ENCODE results near the gene TDRD12. TPM values are rescaled to one million over a fixed set of nuclear protein-coding genes. Genes with fewer than 3 reads are reported as not detected.
"Not testable (repeated sequence)": the region's sequence is repeated elsewhere in the genome, so short reads cannot be mapped to it uniquely, and the experiment has no call there.

Gene TDRD12
- total RNA-seq, 4 donors from 2014 or later, result 0.13 to 1.7 (median 1.2) TPM; not detected in 1

- peaks cover 0 to 13% of the 10 kb centered on the region in 2 donors for H3K36me3 ChIP-seq
- H3K4me1 ChIP-seq, result no peaks in the 10 kb centered on the region
- H3K27ac ChIP-seq, result no peak overlapping the region
- no peak for ATAC-seq
- peaks cover 8% of the 10 kb centered on the region for H3K27me3 ChIP-seq
- no peak overlapping the region for H3K4me3 ChIP-seq
- 90 to 96% methylated on average over 5 to 8 of the region's 10 CpGs for WGBS, 2 donors (ENCODE audit: low coverage in 1 of 2)
- TF ChIP-seq POLR2A (IDR thresholded peaks at IDR 0.05), result no peak
- no peak for TF ChIP-seq EP300 (IDR thresholded peaks at IDR 0.05)
- TF ChIP-seq POLR2AphosphoS5 (IDR thresholded peaks at IDR 0.05), result no peak
- TF ChIP-seq CTCF (IDR thresholded peaks at IDR 0.05), result no peak
- no peaks in the 10 kb centered on the region for H3K9me3 ChIP-seq
These were observed 109.9 kb downstream of the TDRD12 start for GRCh38 chr19:32829345-32829896.

GRCh38 chr19:32830231-32831014 is 110.9 kb downstream of the TDRD12 start:
- peaks cover 0 to 13% of the 10 kb centered on the region in 2 donors for H3K36me3 ChIP-seq
- 79 to 88% methylated on average over 5 to 8 of the region's 8 CpGs for WGBS, 2 donors (ENCODE audit: low coverage in 1 of 2)
- H3K27me3 ChIP-seq, result no peaks in the 10 kb centered on the region
- ATAC-seq, result no peak
- no peaks in the 10 kb centered on the region for H3K9me3 ChIP-seq
- TF ChIP-seq POLR2AphosphoS5 (IDR thresholded peaks at IDR 0.05) (no peak), EP300 (IDR thresholded peaks at IDR 0.05) (no peak), POLR2A (IDR thresholded peaks at IDR 0.05) (no peak), CTCF (IDR thresholded peaks at IDR 0.05) (no peak)
- H3K4me3 ChIP-seq, result no peak overlapping the region
- H3K4me1 ChIP-seq, result no peaks in the 10 kb centered on the region
- H3K27ac ChIP-seq, result no peak overlapping the region

- 88 to 95% methylated on average over 5 of the region's 5 CpGs for WGBS, 2 donors (ENCODE audit: low coverage in 1 of 2)
- ATAC-seq, result no peak
- no peak overlapping the region for H3K27ac ChIP-seq
- no peak for TF ChIP-seq POLR2AphosphoS5 (IDR thresholded peaks at IDR 0.05)
- H3K36me3 ChIP-seq, result peaks cover 0 to 13% of the 10 kb centered on the region in 2 donors
- no peaks in the 10 kb centered on the region for H3K4me1 ChIP-seq
- H3K4me3 ChIP-seq, result no peak overlapping the region
- no peaks in the 10 kb centered on the region for H3K27me3 ChIP-seq
- no peaks in the 10 kb centered on the region for H3K9me3 ChIP-seq
These were observed 112.0 kb downstream of the TDRD12 start for GRCh38 chr19:32831611-32832010.

- not testable (repeated sequence) for H3K4me3 ChIP-seq, H3K4me1 ChIP-seq, H3K9me3 ChIP-seq, ATAC-seq, H3K27ac ChIP-seq, H3K27me3 ChIP-seq
- WGBS, 2 donors (ENCODE audit: low coverage in 1 of 2), result 87 to 92% methylated on average over 7 to 11 of the region's 12 CpGs
- H3K36me3 ChIP-seq, result peaks cover 0 to 13% of the 10 kb centered on the region in 2 donors
These were observed 112.5 kb downstream of the TDRD12 start for GRCh38 chr19:32832094-32832493.

- H3K4me3 ChIP-seq, H3K4me1 ChIP-seq, H3K27ac ChIP-seq, H3K9me3 ChIP-seq, ATAC-seq, H3K27me3 ChIP-seq: not testable (repeated sequence)
- 78 to 100% methylated on average over 2 to 3 of the region's 7 CpGs for WGBS, 2 donors (ENCODE audit: low coverage in 1 of 2)
- H3K36me3 ChIP-seq, result peaks cover 0 to 13% of the 10 kb centered on the region in 2 donors
These were observed 113.3 kb downstream of the TDRD12 start for GRCh38 chr19:32832825-32833224.

- H3K9me3 ChIP-seq, H3K27me3 ChIP-seq, H3K27ac ChIP-seq, H3K4me3 ChIP-seq, ATAC-seq, H3K4me1 ChIP-seq: not testable (repeated sequence)
- peaks cover 0 to 13% of the 10 kb centered on the region in 2 donors for H3K36me3 ChIP-seq
- WGBS, 2 donors (ENCODE audit: low coverage in 1 of 2), result 86% methylated on average over 2 to 6 of the region's 7 CpGs
These were observed 113.8 kb downstream of the TDRD12 start for GRCh38 chr19:32833388-32833787.

GRCh38 chr19:32837531-32837930 is 118.0 kb downstream of the TDRD12 start:
- Histone ChIP-seq H3K27ac (no peak overlapping the region), H3K4me3 (no peak overlapping the region), H3K4me1 (no peaks in the 10 kb centered on the region), H3K9me3 (peaks cover 0 to 17% (median 0%) of the 10 kb centered on the region in 3 donors), H3K27me3 (no peaks in the 10 kb centered on the region), H3K36me3 (peaks cover 0 to 17% of the 10 kb centered on the region in 2 donors)
- no peak for TF ChIP-seq POLR2A (IDR thresholded peaks at IDR 0.05)
- TF ChIP-seq CTCF (IDR thresholded peaks at IDR 0.05), result no peak
- no peak for TF ChIP-seq EP300 (IDR thresholded peaks at IDR 0.05)
- WGBS, 2 donors (ENCODE audit: low coverage in 1 of 2), result 73 to 88% methylated on average over 7 of the region's 7 CpGs
- no peak for ATAC-seq
